Measurements from ENCODE around the gene DCAF17. TPM values are rescaled to one million over a fixed set of nuclear protein-coding genes. Genes with fewer than 3 reads are reported as not detected.

The DCAF17 gene
- total and polyA plus RNA-seq, 2 of the 13 experiments (the other 11 are each of a cell fraction or from before 2014, with no cell fraction given) = 13.7 to 30.0 TPM

DNA sequence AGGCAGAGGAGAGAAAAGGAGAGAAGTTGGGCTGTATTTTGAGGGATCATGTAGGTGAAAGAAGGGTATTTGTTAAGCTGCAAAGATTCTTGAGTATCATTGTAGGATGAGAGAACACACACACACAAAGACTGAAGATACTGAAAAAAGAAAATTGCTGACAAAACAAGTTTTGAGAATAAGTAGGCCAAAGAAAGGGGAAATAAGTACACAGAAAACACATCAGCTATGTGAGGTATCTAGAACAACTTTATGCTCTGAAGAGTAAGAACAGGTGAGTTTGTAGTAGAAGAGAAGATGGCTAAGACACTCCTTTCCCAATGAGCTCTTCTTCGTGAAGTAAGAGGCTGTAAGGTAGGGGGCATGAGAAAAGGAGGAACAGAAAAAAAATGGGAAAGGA is 28.5 kb upstream of the DCAF17 start (continued):
- TF ChIP-seq IKZF1 (IDR thresholded peaks at IDR 0.05) (no peak), TSC22D2 (CRISPR knock-in tag; IDR thresholded peaks at IDR 0.05; ENCODE audit: borderline replicate concordance) (no peak)

DNA sequence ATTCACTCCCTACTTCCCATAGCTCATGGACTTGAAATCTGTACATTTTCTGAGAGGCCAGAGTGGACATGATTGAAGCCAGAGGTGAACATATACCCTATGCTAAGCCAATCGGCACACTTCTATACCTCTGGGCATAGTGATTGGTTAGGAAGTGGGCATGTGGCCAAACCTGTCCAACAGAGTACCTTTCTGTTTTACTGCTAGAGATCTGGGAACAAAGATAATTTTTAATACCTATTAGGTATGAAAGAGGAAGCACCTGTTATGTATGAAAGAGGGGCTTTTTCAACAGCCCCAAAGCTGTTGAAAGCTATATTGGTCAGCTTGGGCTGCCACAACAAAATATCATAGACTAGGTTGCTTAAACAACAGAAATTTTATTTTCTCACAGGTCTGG is 28.0 kb upstream of the DCAF17 start:
- TF ChIP-seq, protein P1, sequence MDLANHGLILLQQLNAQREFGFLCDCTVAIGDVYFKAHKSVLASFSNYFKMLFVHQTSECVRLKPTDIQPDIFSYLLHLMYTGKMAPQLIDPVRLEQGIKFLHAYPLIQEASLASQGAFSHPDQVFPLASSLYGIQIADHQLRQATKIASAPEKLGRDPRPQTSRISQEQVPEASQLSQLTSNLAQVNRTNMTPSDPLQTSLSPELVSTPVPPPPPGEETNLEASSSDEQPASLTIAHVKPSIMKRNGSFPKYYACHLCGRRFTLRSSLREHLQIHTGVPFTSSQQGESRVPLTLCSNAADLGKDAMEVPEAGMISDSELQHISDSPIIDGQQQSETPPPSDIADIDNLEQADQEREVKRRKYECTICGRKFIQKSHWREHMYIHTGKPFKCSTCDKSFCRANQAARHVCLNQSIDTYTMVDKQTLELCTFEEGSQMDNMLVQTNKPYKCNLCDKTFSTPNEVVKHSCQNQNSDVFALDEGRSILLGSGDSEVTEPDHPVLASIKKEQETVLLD (CRISPR knock-in tag; IDR thresholded peaks at IDR 0.05; ENCODE audit: low read depth) = no peak
- TF ChIP-seq CBX2 (IDR thresholded peaks at IDR 0.05; ENCODE audit: low read depth, low read length) = no peak
- no peak for TF ChIP-seq CBX2 (CRISPR knock-in tag; IDR thresholded peaks at IDR 0.05; ENCODE audit: low read depth)
- TF ChIP-seq, protein P2, sequence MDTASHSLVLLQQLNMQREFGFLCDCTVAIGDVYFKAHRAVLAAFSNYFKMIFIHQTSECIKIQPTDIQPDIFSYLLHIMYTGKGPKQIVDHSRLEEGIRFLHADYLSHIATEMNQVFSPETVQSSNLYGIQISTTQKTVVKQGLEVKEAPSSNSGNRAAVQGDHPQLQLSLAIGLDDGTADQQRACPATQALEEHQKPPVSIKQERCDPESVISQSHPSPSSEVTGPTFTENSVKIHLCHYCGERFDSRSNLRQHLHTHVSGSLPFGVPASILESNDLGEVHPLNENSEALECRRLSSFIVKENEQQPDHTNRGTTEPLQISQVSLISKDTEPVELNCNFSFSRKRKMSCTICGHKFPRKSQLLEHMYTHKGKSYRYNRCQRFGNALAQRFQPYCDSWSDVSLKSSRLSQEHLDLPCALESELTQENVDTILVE (CRISPR knock-in tag; IDR thresholded peaks at IDR 0.05) = no peak
- no peak for TF ChIP-seq MAFF (IDR thresholded peaks at IDR 0.05; ENCODE audit: low read depth, low read length)
- TF ChIP-seq ARNTL (CRISPR knock-in tag; IDR thresholded peaks at IDR 0.05) = no peak
- TF ChIP-seq, protein P3, sequence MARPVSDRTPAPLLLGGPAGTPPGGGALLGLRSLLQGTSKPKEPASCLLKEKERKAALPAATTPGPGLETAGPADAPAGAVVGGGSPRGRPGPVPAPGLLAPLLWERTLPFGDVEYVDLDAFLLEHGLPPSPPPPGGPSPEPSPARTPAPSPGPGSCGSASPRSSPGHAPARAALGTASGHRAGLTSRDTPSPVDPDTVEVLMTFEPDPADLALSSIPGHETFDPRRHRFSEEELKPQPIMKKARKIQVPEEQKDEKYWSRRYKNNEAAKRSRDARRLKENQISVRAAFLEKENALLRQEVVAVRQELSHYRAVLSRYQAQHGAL (CRISPR knock-in tag; IDR thresholded peaks at IDR 0.05; ENCODE audit: not compliant biosample characterization) = no peak
- TF ChIP-seq, protein P4, sequence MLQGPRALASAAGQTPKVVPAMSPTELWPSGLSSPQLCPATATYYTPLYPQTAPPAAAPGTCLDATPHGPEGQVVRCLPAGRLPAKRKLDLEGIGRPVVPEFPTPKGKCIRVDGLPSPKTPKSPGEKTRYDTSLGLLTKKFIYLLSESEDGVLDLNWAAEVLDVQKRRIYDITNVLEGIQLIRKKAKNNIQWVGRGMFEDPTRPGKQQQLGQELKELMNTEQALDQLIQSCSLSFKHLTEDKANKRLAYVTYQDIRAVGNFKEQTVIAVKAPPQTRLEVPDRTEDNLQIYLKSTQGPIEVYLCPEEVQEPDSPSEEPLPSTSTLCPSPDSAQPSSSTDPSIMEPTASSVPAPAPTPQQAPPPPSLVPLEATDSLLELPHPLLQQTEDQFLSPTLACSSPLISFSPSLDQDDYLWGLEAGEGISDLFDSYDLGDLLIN (CRISPR knock-in tag; IDR thresholded peaks at IDR 0.05; ENCODE audit: borderline replicate concordance) = no peak
- no peak for TF ChIP-seq MEF2D (CRISPR knock-in tag; IDR thresholded peaks at IDR 0.05)
- TF ChIP-seq, protein P5, sequence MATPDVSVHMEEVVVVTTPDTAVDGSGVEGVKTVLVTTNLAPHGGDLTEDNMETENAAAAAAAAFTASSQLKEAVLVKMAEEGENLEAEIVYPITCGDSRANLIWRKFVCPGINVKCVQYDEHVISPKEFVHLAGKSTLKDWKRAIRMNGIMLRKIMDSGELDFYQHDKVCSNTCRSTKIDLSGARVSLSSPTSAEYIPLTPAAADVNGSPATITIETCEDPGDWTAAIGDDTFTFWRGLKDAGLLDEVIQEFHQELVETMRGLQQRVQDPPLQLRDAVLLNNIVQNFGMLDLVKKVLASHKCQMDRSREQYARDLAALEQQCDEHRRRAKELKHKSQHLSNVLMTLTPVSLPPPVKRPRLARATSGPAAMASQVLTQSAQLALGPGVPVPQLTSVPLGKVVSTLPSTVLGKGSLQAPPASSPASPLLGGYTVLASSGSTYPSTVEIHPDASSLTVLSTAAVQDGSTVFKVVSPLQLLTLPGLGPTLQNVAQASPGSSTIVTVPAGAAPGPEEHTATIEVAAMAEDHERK (CRISPR knock-in tag; IDR thresholded peaks at IDR 0.05; ENCODE audit: low read depth) = no peak
- TF ChIP-seq ZNF180 (CRISPR knock-in tag; IDR thresholded peaks at IDR 0.05; ENCODE audit: borderline replicate concordance, low read depth) = no peak
- TF ChIP-seq ZSCAN20 (CRISPR knock-in tag; IDR thresholded peaks at IDR 0.05; ENCODE audit: borderline replicate concordance) = no peak
- no peak for TF ChIP-seq MIXL1 (CRISPR knock-in tag; IDR thresholded peaks at IDR 0.05)
- TF ChIP-seq THAP11 (CRISPR knock-in tag; IDR thresholded peaks at IDR 0.05) = no peak
- no peak for TF ChIP-seq RBFOX2 (IDR thresholded peaks at IDR 0.05; ENCODE audit: low read depth, low read length)
- Histone ChIP-seq H2AFZ (ENCODE audit: low read length) (no peak overlapping the region), H3K27me3 (ENCODE audit: control insufficient read depth in 1 of 2, insufficient read depth in 2 of 2, low read length in 2 of 2) (no peaks in the 10 kb centered on the region), H3K36me3 (replicated peaks in 1 of 2; ENCODE audit: control insufficient read depth in 1 of 2, insufficient read depth in 2 of 2, low read length in 2 of 2) (peaks cover 0 to 2% of the 10 kb centered on the region in 2 experiments; a peak in 1 of 5 replicates), H4K20me1 (ENCODE audit: insufficient read depth, low read length) (no peaks in the 10 kb centered on the region), H3K4me1 (ENCODE audit: insufficient read depth, low read length) (no peaks in the 10 kb centered on the region), H3K79me2 (ENCODE audit: insufficient read depth, low read length) (peaks cover 50% of the 10 kb centered on the region), H3K9ac (ENCODE audit: insufficient read depth, low read depth, low read length) (no peak overlapping the region), H3K9me3 (ENCODE audit: low read length) (peaks cover 6% of the 10 kb centered on the region; the same call in 1 of the 2 replicates), H3K4me2 (ENCODE audit: low read depth, low read length) (no peak overlapping the region), H3K27ac (ENCODE audit: extremely low read length, insufficient read depth, low read length) (no peak overlapping the region), H3K4me3 (replicated peaks in 1 of 3; ENCODE audit: insufficient read depth in 1 of 3, low read depth in 2 of 3, low read length in 3 of 3) (no peak overlapping the region)
- FAIRE-seq = no peak
- no peak for DNase-seq (ENCODE audit: low spot score)
- in situ Hi-C loops (cut with HindIII; ENCODE audit: extremely low pct_ligation_motif_present, low pct_unique_long_range_greater_than_20kb) (no loop called here), intact Hi-C loops (cut with micrococcal nuclease; ENCODE audit: unreplicated experiment) (no loop called here)
- no peak for ATAC-seq
- ChIA-PET POLR2A (no interaction called here), CTCF (ENCODE audit: low intra/inter-chr PET ratio, low total read pairs) (no interaction called here)
- 100% methylated on average over 1 of the region's 1 CpG for WGBS (ENCODE audit: low lambda C conversion rate)
- BruUV-seq (replicated peaks) = no TSS peak
